Activated T-helper 2 cell treated with anti-CD3 and anti-CD28 coated beads, Interferon-gamma antibody, Interleukin-2, Interleukin-4, amounts not matched to agents 10 μg/mL and 5 μg/mL and 100 μg/mL, durations not matched to agents 14 hours and 24 hours and 36 hours (primary cell): ENCODE results near the gene GPC6. TPM values are rescaled to one million over a fixed set of nuclear protein-coding genes. Genes with fewer than 3 reads are reported as not detected.

Experiments
- DNase-seq: peaks from one replicate; pipeline ENCODE4 v3.0.0; 2021; ENCODE audit warnings: low spot score
- H3K27ac Mint-ChIP-seq: one replicate; pipeline ENCODE4 v1.8.0; 2021; ENCODE audit warnings: mixed read lengths
- H3K27me3 Mint-ChIP-seq: one replicate; pipeline ENCODE4 v1.8.0; 2021; ENCODE audit warnings: low read depth, mixed read lengths
- H3K36me3 Mint-ChIP-seq: one replicate; pipeline ENCODE4 v1.8.0; 2021; ENCODE audit warnings: low read depth, mixed read lengths
- H3K4me1 Mint-ChIP-seq: one replicate; pipeline ENCODE4 v1.8.0; 2021; ENCODE audit warnings: low read depth, mixed read lengths
- H3K4me3 Mint-ChIP-seq: one replicate; pipeline ENCODE4 v1.8.0; 2021; ENCODE audit warnings: low read depth, mild to moderate bottlenecking, moderate library complexity, mixed read lengths
- H3K9me3 Mint-ChIP-seq: one replicate; pipeline ENCODE4 v1.8.0; 2021; ENCODE audit warnings: mixed read lengths
- intact Hi-C: fragments of 100-400 bp; cut with micrococcal nuclease; formaldehyde crosslinking; loops from one replicate; pipeline ENCODE4 v1.15.1; 2023
- total RNA-seq: library from RNA; stranded (reverse); gene quantifications from 2 replicates; pipeline ENCODE4 v1.2.3, GENCODE V29; 2022

The GPC6 gene
- total RNA-seq, 1 donor from 2014 or later, result not detected

DNA sequence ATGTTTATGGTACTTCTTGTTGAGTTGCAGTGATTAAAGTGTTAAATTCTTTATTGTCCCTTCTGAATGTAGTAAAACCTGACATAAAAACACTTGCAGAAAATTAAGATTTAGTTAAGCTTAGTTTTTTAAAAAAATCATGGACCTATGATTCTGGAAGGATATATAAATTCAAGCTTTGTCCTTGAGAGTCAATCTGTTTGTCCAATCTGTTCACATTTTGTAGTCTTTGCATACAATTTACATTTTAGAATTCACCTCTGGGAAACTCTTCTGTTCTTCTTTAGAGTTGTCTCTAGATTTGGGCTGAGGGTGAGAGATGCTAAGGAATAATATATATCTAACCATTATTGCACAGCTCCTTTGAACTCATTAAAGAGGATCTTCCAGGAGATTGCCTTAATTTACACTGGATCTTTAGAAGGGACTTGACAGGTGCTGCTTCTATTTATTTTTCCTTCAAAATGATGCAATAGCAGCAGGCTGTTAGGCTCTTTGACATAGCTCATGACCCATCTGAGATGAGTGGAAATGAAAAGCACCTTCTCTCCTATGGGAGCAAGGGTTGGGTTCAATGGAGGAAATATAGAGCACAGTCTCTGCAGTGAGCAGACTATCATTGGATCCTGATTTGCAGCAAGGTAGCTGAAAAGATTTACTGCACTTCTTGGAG, 433.9 kb downstream of the GPC6 start:
- DNase-seq, result no peak
- Mint-ChIP-seq H3K9me3 (no peaks in the 10 kb centered on the region), H3K27me3 (no peaks in the 10 kb centered on the region), H3K4me3 (no peak overlapping the region), H3K4me1 (no peaks in the 10 kb centered on the region), H3K27ac (no peak overlapping the region), H3K36me3 (no peaks in the 10 kb centered on the region)
- intact Hi-C loops, result no loop called here

DNA sequence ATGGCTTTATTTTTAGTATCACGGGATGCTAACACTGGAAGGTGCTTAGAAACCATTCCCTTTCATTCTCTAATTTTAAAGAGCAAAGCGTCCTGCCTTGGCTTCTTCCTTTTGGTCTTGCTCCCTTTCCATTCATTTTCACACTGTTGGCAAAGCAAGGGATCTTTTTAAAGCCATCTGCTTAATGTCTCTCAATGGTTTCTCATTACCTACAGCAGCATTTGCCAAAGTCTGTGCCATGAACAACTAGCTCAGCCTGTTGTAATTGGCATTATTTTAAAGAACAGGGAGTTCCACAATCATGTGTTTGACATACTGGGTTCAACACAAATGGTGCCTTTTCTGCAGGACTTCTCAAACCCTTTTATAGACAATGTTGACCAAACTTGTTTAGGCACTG, 444.3 kb downstream of the GPC6 start:
- DNase-seq, result no peak
- intact Hi-C loops, result no loop called here
- Mint-ChIP-seq H3K27ac (no peak overlapping the region), H3K4me1 (no peaks in the 10 kb centered on the region), H3K4me3 (no peak overlapping the region), H3K36me3 (no peaks in the 10 kb centered on the region), H3K9me3 (no peaks in the 10 kb centered on the region), H3K27me3 (no peaks in the 10 kb centered on the region)

DNA sequence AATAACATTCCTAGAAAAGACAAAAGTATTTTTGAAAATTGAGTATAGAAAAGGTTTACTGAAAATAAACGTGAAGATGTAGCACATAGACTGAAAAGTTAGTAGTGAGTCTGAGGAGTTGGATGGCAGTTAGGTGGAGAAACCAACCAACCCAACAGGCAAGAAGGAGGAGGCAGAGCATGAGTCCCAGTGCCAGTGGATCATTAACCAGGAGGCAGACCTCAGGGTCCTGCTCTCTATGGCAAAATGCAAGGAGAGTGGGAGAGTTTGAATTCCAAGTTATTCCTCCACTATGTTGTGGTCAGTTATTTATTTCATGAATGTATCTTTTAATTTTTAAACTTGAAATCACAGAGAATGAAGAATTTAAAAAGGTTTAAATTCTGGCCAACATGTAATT, 446.4 kb downstream of the GPC6 start:
- intact Hi-C loops, result no loop called here

DNA sequence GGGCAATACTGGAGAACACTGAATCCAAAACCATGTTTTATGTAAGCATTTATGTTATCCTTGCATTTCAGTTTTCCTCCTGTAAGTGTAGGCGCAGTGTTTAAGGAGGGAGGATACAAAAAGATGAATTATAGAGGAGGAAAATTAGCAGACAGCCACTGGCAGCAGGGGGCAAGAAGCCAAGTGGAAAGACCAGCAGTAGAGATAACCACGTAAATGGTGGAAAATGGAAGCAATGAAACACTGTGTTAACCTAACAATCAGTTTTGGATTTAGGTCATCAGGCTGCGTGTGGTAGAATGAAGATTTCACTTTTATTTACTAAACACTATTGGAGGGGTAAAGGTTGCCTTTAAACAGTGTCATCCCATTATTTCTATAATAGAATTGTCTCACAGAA, 447.3 kb downstream of the GPC6 start:
- H3K36me3 Mint-ChIP-seq, result no peaks in the 10 kb centered on the region

More for the DNA sequence above, 446.4 kb downstream of the GPC6 start:
- H3K9me3 Mint-ChIP-seq, result no peaks in the 10 kb centered on the region
- H3K36me3 Mint-ChIP-seq, result no peaks in the 10 kb centered on the region
- H3K4me3 Mint-ChIP-seq, result no peak overlapping the region
- H3K27me3 Mint-ChIP-seq, result no peaks in the 10 kb centered on the region
- H3K4me1 Mint-ChIP-seq, result no peaks in the 10 kb centered on the region
- H3K27ac Mint-ChIP-seq, result no peak overlapping the region
- DNase-seq, result no peak

DNA sequence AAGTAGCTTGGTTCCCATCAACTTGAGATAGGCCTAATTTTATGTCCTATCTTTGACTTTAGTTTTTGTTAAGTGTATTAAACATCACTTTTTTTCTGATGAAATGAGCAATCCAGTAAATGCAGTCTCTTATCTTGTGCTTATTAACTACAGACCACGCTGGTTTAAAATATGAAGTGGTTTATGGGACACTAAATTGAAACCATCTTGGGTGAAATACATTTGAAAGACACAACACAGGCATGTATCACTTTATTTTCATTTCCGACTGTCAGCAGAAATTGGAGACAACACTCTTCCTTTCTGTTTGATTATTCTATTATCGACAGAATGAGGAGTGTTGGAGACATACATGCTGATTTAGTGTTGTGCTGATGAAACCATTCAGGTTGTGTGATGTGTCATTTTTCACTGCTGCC, 447.7 kb downstream of the GPC6 start:
- no peaks in the 10 kb centered on the region for H3K27me3 Mint-ChIP-seq
- intact Hi-C loops, result no loop called here
- H3K36me3 Mint-ChIP-seq, result no peaks in the 10 kb centered on the region
- H3K4me1 Mint-ChIP-seq, result no peaks in the 10 kb centered on the region
- H3K9me3 Mint-ChIP-seq, result no peaks in the 10 kb centered on the region
- no peak overlapping the region for H3K27ac Mint-ChIP-seq
- DNase-seq, result no peak
- no peak overlapping the region for H3K4me3 Mint-ChIP-seq

More for the DNA sequence above, 447.3 kb downstream of the GPC6 start:
- DNase-seq, result no peak
- H3K27ac Mint-ChIP-seq, result no peak overlapping the region
- no peaks in the 10 kb centered on the region for H3K27me3 Mint-ChIP-seq
- no peaks in the 10 kb centered on the region for H3K4me1 Mint-ChIP-seq
- H3K9me3 Mint-ChIP-seq, result no peaks in the 10 kb centered on the region
- intact Hi-C loops, result no loop called here
- no peak overlapping the region for H3K4me3 Mint-ChIP-seq

DNA sequence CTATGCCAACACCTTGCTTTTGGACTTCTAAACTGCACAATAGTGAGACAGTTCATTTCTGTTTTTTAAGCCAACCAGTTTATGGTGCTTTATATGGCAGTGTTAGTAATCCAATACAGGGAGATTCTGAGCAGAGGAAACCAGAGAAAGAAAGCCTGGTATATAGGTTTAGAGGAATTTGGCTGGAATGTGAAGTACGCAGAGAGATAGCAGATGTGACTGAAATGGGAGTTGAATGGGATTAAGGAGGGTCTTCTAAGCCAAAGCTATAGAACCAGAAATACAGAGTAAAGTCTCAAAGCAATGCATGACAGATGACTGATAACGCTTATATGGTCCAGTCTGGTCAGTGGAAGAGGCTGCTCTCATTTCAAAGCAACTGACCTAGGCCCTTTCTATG, 453.7 kb downstream of the GPC6 start:
- no peaks in the 10 kb centered on the region for H3K27me3 Mint-ChIP-seq

DNA sequence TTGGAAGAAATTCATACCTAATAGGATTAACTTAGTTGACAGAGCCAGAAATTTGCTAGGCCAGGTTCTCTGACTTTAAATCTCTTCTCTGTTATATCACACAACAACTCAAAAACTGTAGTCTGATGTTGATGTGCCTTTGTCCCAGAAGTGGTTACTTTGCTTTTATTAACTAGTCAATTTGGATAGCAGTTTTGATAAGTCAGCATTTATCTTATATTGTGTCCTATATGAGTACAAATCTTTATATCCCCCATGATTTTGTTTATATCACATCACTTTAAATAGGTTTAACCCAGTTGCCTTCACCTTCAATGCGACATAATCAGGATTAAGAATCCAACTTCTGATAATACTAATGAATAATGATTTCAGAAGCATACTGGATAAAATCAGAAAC, 459.3 kb downstream of the GPC6 start:
- no peak overlapping the region for H3K4me3 Mint-ChIP-seq
- intact Hi-C loops, result no loop called here
- H3K27ac Mint-ChIP-seq, result no peak overlapping the region

More for the DNA sequence above, 453.7 kb downstream of the GPC6 start:
- H3K9me3 Mint-ChIP-seq, result no peaks in the 10 kb centered on the region
- H3K4me3 Mint-ChIP-seq, result no peak overlapping the region
- intact Hi-C loops, result no loop called here
- no peaks in the 10 kb centered on the region for H3K4me1 Mint-ChIP-seq
- no peak overlapping the region for H3K27ac Mint-ChIP-seq
- no peak for DNase-seq
- H3K36me3 Mint-ChIP-seq, result no peaks in the 10 kb centered on the region

DNA sequence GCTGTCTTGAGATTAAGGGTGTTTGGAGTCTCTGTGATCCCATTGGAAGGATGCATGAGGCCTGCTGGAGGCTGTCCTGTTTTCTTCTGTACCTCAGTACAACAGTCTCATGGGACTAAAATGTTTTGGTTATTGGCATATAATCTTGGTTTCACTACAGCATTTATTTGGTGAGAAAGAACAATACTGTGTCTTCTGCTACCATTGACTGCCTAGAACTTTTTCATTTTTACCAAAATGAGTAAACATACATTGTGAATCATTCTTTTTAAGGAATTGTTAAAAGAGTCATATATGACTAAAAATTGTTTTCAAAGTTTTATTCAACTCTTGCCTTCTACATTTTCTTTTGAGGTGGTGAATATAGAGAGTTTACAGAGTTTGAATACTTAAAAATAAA, 459.8 kb downstream of the GPC6 start:
- Mint-ChIP-seq H3K36me3 (no peaks in the 10 kb centered on the region), H3K27ac (no peak overlapping the region), H3K4me3 (no peak overlapping the region), H3K27me3 (no peaks in the 10 kb centered on the region), H3K9me3 (no peaks in the 10 kb centered on the region), H3K4me1 (no peaks in the 10 kb centered on the region)
- no peak for DNase-seq
- intact Hi-C loops, result no loop called here

More for the DNA sequence above, 459.3 kb downstream of the GPC6 start:
- H3K36me3 Mint-ChIP-seq, result no peaks in the 10 kb centered on the region
- no peaks in the 10 kb centered on the region for H3K9me3 Mint-ChIP-seq
- no peaks in the 10 kb centered on the region for H3K4me1 Mint-ChIP-seq
- no peaks in the 10 kb centered on the region for H3K27me3 Mint-ChIP-seq
- DNase-seq, result no peak

DNA sequence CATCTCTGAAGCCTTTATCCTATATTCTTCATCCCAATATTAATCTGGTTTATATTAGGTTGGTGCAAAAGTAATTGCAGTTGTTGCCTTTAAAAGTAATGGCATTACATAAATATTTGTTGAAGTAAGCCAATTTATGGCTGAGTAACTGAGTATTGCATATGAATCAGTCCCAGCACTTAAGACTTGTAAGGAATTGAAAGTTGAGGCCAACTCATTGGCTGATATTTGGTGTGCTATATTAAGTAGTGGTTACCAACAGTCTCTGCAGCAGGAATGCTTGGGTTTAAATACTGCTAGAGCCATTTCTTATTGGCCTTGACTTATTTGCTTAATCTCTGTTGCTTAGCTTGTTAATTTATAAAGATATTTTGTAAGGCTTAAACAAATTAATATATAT, 460.7 kb downstream of the GPC6 start:
- Mint-ChIP-seq H3K27ac (no peak overlapping the region), H3K36me3 (no peaks in the 10 kb centered on the region)

DNA sequence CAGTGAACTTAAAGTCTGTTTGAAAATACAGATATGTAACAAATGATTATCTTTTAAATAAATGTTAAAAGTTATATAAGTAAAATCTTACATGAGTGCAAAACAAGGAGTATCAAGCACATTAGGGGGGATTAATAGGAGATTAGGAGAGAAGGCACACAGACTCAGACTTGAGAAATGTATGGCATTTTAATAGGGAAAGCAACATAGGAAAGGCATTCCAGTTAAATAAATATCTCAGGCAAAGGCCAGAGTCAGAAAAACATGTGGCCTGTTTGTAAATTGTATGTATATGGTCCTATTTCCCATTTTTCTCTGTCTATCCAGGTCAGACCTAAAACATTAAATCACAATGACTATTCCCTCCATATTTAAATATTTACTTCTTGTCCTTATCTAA, 462.7 kb downstream of the GPC6 start:
- H3K4me1 Mint-ChIP-seq, result no peaks in the 10 kb centered on the region
- H3K36me3 Mint-ChIP-seq, result no peaks in the 10 kb centered on the region
- DNase-seq, result no peak
- intact Hi-C loops, result no loop called here
- no peaks in the 10 kb centered on the region for H3K9me3 Mint-ChIP-seq
- H3K4me3 Mint-ChIP-seq, result no peak overlapping the region
- no peak overlapping the region for H3K27ac Mint-ChIP-seq
- H3K27me3 Mint-ChIP-seq, result no peaks in the 10 kb centered on the region

More for the DNA sequence above, 460.7 kb downstream of the GPC6 start:
- Mint-ChIP-seq H3K4me3 (no peak overlapping the region), H3K4me1 (no peaks in the 10 kb centered on the region), H3K9me3 (no peaks in the 10 kb centered on the region), H3K27me3 (no peaks in the 10 kb centered on the region)
- DNase-seq, result no peak
- intact Hi-C loops, result no loop called here

DNA sequence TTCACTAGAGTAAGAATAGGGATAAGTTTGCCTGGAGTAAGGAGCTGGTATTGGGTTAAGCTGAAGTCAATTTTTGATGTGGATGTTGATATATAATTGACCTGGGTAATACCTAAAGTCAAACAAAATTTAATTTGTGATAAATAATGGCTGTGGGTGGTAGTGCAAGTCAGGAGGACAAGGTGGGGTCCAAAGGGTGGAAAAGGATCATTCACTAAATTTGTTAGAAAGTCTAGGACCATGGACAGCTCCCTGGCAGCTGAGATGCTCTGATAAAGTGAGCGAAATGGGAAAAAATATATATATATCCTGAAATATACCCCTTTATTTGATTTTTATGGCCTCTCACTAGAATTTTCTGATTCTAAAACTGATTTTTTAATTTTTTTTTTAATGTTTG, 463.5 kb downstream of the GPC6 start:
- DNase-seq, result no peak

DNA sequence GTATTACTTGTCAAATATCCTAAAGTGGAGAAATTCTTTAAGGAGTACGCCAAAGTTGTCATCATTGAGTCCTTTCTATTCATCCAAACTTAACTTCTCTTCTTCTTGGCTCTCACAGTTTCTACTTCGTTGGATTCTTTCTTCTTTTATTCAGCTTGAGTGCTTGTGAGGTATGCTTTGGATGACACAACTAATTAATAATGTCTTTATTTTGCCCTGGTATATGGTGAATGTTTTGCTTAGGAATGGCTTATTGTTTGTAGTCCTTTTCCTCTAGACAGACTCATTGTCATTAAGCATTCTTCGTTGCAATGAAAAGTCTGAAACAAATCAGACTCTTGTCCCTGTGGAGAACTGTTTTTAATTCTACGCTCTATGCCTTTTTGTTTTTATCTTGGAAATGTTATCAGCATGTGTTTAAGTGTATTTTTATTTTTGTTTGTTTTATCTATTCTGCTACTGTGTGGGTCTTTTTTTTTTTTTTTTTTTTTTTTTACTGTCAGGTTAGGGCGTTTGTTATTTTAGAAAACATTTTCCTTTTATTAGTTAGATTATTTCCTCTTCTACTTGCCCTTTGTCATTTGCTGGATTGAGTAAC, 471.5 kb downstream of the GPC6 start:
- Mint-ChIP-seq H3K4me3 (no peak overlapping the region), H3K4me1 (no peaks in the 10 kb centered on the region), H3K27me3 (no peaks in the 10 kb centered on the region), H3K27ac (no peak overlapping the region), H3K9me3 (no peaks in the 10 kb centered on the region), H3K36me3 (no peaks in the 10 kb centered on the region)
- no peak for DNase-seq
- intact Hi-C loops, result no loop called here

More for the DNA sequence above, 463.5 kb downstream of the GPC6 start:
- Mint-ChIP-seq H3K4me1 (no peaks in the 10 kb centered on the region), H3K9me3 (no peaks in the 10 kb centered on the region), H3K4me3 (no peak overlapping the region), H3K27ac (no peak overlapping the region), H3K36me3 (no peaks in the 10 kb centered on the region), H3K27me3 (no peaks in the 10 kb centered on the region)
- intact Hi-C loops, result no loop called here

DNA sequence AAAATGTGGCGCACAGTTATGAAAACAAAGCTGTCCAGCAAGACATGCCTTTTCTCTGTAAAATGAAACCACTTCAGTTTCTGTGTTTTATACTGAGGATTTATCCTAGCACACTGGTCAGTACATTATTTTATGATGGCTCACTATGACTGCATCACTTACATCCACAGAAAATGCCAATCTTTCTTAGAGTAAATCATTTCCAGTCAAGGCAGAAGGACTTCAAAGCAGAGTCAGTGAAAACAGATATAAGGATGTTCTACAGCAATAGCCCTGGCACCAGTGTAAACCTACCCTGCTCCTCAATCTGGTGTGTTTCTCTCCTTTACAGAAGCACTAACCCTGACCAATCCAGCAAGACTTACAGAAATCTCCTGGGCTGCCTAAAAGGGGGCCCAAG, 473.5 kb downstream of the GPC6 start:
- no peak overlapping the region for H3K27ac Mint-ChIP-seq
- H3K36me3 Mint-ChIP-seq, result no peaks in the 10 kb centered on the region
- H3K4me1 Mint-ChIP-seq, result no peaks in the 10 kb centered on the region
- DNase-seq, result no peak
- H3K27me3 Mint-ChIP-seq, result no peaks in the 10 kb centered on the region
- H3K4me3 Mint-ChIP-seq, result no peak overlapping the region
- intact Hi-C loops, result no loop called here
- no peaks in the 10 kb centered on the region for H3K9me3 Mint-ChIP-seq
